Measurements from ENCODE around the gene HRCT1. TPM values are rescaled to one million over a fixed set of nuclear protein-coding genes. Genes with fewer than 3 reads are reported as not detected.

HRCT1 gene
- total RNA-seq, 1 donor from 2014 or later, result not detected

DNA sequence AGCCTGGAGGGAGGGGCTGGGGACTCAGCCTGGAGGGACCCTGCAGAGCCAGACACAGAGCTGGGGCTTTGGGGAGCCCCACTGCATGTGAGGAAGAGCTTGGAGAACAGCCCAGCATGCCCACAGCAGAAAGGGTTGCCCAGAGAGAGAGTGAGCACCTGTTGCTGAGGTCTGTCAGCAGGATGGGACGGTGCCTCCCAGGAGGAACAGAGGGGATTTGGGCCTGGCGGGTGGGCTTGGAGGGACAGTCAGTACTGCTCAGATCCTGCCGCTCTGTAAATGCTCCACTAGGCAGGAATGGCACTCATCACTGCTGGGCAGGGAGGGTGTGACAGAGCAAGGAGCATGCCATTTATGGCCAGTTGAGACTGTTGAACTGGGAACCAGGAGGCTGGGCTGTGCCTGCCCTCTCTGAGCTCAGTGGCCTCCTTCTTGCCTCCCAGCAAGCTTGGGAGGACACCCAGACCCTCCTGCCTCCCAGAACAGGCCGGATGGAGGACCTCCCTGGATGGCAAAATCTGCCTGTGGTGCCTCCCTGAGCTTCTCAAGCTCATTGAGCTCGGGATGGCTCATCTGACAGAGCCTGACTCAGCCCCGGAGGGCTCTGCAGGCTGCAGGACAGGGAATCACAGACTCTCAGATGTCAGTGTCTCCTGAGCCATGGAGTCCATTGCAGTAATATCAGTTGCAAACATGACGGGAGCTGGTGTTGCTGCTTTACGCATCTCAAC is 786 bp upstream of the HRCT1 start:
- no peak overlapping the region for H3K27ac Mint-ChIP-seq
- H3K27me3 Mint-ChIP-seq, result peaks cover 20% of the 10 kb centered on the region
- H3K4me1 Mint-ChIP-seq (ENCODE audit: low read depth), result peaks cover 15% of the 10 kb centered on the region
- DNase-seq (ENCODE audit: low spot score, unreplicated experiment), result no peak
- TF ChIP-seq CTCF (IDR thresholded peaks at IDR 0.05; ENCODE audit: unreplicated experiment), result no peak
- no peaks in the 10 kb centered on the region for H3K36me3 Mint-ChIP-seq (ENCODE audit: insufficient read depth)
- H3K9me3 Mint-ChIP-seq (ENCODE audit: low read depth), result no peaks in the 10 kb centered on the region
- H3K4me3 Mint-ChIP-seq (ENCODE audit: low read depth), result no peak overlapping the region

- Mint-ChIP-seq H3K9me3 (ENCODE audit: low read depth) (no peaks in the 10 kb centered on the region), H3K4me3 (ENCODE audit: low read depth) (no peak overlapping the region), H3K27ac (no peak overlapping the region), H3K4me1 (ENCODE audit: low read depth) (peaks cover 15% of the 10 kb centered on the region), H3K27me3 (peaks cover 18% of the 10 kb centered on the region), H3K36me3 (ENCODE audit: insufficient read depth) (no peaks in the 10 kb centered on the region)
- no peak for TF ChIP-seq CTCF (IDR thresholded peaks at IDR 0.05; ENCODE audit: unreplicated experiment)
- DNase-seq (ENCODE audit: low spot score, unreplicated experiment), result no peak
Observed at GRCh38 chr9:35906923-35907699, 1.1 kb downstream of the HRCT1 start.

DNA sequence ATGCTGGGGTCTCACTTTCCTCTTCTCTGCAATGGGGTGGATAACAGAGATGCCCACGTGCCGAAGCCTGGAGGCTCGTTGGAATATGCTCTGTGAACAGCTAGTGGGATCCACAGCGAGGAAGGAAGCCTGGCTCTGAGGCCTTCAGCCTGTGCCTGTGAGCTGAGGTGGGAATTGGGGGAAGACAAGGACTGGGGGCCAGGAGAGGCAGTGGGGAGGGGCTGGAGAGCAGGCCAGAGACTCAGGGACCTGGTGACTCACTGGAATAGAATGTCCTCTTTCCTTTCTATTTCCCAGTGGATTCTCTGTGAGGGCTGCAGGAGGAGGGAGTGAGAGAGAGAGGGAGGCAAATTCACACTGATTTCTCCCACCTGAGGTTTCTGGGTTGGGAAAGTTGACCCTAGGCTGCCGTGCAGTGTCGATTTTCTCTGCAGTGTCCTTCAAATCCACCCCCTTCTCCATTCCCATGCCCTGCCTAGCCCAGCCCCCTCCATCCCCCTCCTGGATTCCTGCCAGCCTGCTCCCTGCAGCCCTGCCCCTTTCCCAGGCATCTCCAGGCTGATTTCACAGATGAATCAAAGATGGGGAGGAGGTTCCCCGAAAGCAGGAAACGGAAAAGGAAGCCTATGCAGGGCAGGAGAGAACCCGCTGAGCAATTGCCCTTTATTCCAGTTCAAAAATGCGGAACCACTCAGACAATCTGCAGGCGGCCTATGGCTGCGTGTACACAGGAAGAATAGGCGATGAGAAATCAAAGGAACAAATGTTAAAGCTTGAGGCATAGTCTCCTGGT is 1.9 kb downstream of the HRCT1 start:
- TF ChIP-seq CTCF (IDR thresholded peaks at IDR 0.05; ENCODE audit: unreplicated experiment), result no peak
- peaks cover 13% of the 10 kb centered on the region for H3K27me3 Mint-ChIP-seq
- H3K4me1 Mint-ChIP-seq (ENCODE audit: low read depth), result peaks cover 14% of the 10 kb centered on the region
- H3K36me3 Mint-ChIP-seq (ENCODE audit: insufficient read depth), result no peaks in the 10 kb centered on the region
- no peak for DNase-seq (ENCODE audit: low spot score, unreplicated experiment)
- no peaks in the 10 kb centered on the region for H3K9me3 Mint-ChIP-seq (ENCODE audit: low read depth)
- H3K4me3 Mint-ChIP-seq (ENCODE audit: low read depth), result no peak overlapping the region
- no peak overlapping the region for H3K27ac Mint-ChIP-seq

DNA sequence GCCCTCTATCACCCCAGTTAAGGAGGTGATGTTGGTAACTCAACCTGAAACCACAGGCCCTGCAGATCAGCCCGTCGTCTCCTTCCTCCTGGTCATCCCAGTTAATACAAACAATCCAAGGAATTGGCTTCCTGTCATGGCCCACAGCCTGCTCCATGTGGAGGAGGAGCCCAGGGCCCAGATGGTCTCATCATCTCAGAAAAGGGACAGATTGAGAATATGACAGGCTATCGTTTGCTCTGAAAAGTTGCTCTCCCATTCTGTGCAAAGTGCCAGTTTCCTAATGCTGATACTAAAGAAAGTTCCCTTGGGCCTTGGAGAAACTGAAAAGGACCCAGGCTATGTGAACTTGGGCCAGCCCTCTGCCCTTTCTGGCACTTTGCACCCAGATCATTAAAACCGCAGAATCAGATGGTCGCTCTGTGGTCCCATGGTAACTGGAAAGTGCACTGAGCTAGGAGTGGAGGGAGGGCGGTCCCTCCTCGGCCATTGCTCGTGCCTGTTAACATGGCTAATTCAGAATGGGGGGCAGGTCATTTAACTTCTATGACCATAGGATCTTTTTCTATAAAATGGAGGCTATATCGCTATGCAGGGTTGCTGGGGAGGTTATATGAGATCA is 2.6 kb downstream of the HRCT1 start:
- Mint-ChIP-seq H3K4me3 (ENCODE audit: low read depth) (no peak overlapping the region), H3K36me3 (ENCODE audit: insufficient read depth) (no peaks in the 10 kb centered on the region), H3K27ac (no peak overlapping the region), H3K9me3 (ENCODE audit: low read depth) (no peaks in the 10 kb centered on the region), H3K27me3 (peaks cover 12% of the 10 kb centered on the region), H3K4me1 (ENCODE audit: low read depth) (peaks cover 13% of the 10 kb centered on the region)
- DNase-seq (ENCODE audit: low spot score, unreplicated experiment), result no peak
- TF ChIP-seq CTCF (IDR thresholded peaks at IDR 0.05; ENCODE audit: unreplicated experiment), result no peak

DNA sequence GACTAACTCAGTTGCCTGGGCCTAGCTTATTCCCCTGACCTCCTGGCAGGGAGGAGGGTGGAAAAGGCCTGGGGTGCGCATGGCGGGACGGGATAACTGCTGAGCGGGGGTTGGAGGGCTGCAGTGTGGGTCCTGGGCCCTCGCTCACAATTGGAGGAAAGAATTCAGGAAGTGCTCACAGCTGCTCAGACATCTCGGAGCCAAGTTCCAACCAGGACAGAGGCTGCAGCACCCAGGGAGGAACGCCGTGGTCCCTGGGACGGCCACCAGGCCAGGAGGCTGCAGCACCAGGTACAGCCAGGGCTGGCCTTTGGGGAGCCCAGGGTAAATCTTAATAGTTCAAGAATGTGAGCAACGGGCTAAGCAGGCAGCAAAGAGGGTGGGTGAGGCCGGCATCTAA is 3.3 kb downstream of the HRCT1 start, which contains the start of gene SPAAR:
Gene SPAAR (plus strand): TSS at position 217 of the 400 bp plus-strand sequence. CDS start 974 bp downstream, outside the sequence.
- no peak for DNase-seq (ENCODE audit: low spot score, unreplicated experiment)
- H3K27me3 Mint-ChIP-seq, result peaks cover 12% of the 10 kb centered on the region
- no peak for TF ChIP-seq CTCF (IDR thresholded peaks at IDR 0.05; ENCODE audit: unreplicated experiment)
- H3K27ac Mint-ChIP-seq, result peak within 1 kb of the TSS; percentile 28
- H3K4me3 Mint-ChIP-seq (ENCODE audit: low read depth), result no peak within 1 kb of the TSS
- H3K9me3 Mint-ChIP-seq (ENCODE audit: low read depth), result no peaks in the 10 kb centered on the region
- no peaks in the 10 kb centered on the region for H3K36me3 Mint-ChIP-seq (ENCODE audit: insufficient read depth)
- peaks cover 13% of the 10 kb centered on the region for H3K4me1 Mint-ChIP-seq (ENCODE audit: low read depth)
